NB4 (cell line): ENCODE measurements around the gene CALN1.

Experiments
- POLR2A ChIP-seq: IDR thresholded peaks from 2 replicates; pipeline ENCODE4 v1.6.1; 2011; ENCODE audit warnings: mild to moderate bottlenecking; ENCODE audit not compliant: insufficient read length; ENCODE audit errors: extremely low read depth
- TF ChIP-seq, protein P1 (sequence below): IDR thresholded peaks from one replicate; pipeline ENCODE4 v1.5.1; 2012; ENCODE audit warnings: low read depth, low read length

DNA sequence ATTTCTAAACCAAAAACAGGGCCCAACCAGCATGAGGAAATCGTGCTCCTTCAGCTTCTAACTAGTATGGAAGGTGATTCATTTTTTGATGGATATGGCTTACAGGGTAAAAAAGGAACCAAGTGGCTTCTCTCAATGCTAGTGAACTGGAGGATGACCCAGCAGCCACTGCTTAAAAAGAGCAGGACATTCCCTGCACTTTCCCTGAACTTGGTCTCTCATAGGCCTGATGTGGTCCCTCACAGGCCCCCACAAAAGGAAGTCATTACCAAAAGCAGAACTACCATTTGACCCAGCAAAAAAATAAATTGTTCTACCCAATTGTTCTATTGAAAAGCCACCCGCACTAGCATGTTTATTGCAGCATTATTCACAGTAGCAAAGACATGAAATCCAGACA, 188.8 kb downstream of the CALN1 start:
- TF ChIP-seq POLR2A = no peak
- TF ChIP-seq, protein P1, sequence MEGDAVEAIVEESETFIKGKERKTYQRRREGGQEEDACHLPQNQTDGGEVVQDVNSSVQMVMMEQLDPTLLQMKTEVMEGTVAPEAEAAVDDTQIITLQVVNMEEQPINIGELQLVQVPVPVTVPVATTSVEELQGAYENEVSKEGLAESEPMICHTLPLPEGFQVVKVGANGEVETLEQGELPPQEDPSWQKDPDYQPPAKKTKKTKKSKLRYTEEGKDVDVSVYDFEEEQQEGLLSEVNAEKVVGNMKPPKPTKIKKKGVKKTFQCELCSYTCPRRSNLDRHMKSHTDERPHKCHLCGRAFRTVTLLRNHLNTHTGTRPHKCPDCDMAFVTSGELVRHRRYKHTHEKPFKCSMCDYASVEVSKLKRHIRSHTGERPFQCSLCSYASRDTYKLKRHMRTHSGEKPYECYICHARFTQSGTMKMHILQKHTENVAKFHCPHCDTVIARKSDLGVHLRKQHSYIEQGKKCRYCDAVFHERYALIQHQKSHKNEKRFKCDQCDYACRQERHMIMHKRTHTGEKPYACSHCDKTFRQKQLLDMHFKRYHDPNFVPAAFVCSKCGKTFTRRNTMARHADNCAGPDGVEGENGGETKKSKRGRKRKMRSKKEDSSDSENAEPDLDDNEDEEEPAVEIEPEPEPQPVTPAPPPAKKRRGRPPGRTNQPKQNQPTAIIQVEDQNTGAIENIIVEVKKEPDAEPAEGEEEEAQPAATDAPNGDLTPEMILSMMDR = no peak
